Measurements from ENCODE around the gene KLK11. TPM values are rescaled to one million over a fixed set of nuclear protein-coding genes. Genes with fewer than 3 reads are reported as not detected.

The KLK11 gene
- total RNA-seq, 2 experiments from 2014 or later, result not detected

DNA sequence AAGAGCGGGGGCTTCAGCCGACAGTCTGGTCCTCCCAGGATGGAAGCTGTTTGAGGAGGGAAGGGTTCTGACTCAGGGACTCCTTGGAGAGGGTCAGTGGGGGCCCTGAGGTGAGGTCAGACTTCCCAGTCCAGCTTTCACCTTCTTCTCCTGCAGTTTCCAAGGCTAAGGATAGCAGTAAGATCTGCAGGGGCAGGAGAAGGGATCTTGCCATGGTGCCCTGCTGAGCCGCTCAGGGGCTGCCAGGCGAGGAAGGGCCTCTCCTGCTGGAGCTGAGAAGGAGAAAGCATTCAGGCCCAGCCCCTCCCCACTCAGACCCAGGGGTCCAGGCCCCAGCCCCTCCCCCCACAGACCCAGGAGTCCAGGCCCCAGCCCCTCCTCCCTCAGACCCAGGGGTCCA, 44.2 kb downstream of the KLK11 start:
- POLR2A ChIA-PET, result no interaction called here
- peaks cover 38% of the 10 kb centered on the region for H3K27me3 Mint-ChIP-seq

DNA sequence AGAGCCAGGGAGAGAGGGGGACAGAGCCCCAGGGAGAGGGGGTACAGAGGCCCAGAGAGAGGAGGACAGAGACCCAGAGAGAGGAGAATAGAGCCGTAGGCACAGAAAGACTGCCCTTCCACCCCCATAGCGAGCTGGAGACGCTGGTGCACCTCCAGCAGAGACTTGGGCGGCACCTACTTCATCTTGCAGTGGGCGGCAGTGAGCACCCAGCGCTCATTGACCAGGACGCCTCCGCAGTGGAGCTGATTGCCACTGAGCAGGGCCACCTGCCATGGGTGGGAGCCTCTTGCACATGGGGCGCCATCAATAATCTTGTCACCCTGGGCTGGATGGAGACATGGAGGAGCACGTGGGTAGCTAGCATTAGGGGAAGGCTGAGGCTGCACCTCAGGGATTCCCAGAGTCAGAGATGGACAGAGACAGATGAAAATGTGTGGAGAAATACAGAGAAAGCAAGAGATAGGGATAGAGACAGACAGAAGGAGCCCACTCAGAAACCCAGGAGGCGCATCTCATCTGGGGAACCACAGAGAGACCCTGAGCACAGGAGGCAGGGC, 44.7 kb downstream of the KLK11 start:
- no peaks in the 10 kb centered on the region for H3K4me1 Mint-ChIP-seq
- no peak overlapping the region for H3K4me3 Mint-ChIP-seq
- DNase-seq, result no peak
- H3K27ac Mint-ChIP-seq, result no peak overlapping the region
- no peak for ATAC-seq (ENCODE audit: low read depth)
- POLR2A ChIA-PET, result no interaction called here
- no peaks in the 10 kb centered on the region for H3K9me3 Mint-ChIP-seq
- peaks cover 38% of the 10 kb centered on the region for H3K27me3 Mint-ChIP-seq
- H3K36me3 Mint-ChIP-seq, result no peaks in the 10 kb centered on the region

More for the DNA sequence above, 44.2 kb downstream of the KLK11 start:
- Mint-ChIP-seq H3K4me3 (no peak overlapping the region), H3K27ac (no peak overlapping the region), H3K4me1 (no peaks in the 10 kb centered on the region), H3K36me3 (no peaks in the 10 kb centered on the region), H3K9me3 (no peaks in the 10 kb centered on the region)
- DNase-seq (no peak), ATAC-seq (ENCODE audit: low read depth) (no peak)

DNA sequence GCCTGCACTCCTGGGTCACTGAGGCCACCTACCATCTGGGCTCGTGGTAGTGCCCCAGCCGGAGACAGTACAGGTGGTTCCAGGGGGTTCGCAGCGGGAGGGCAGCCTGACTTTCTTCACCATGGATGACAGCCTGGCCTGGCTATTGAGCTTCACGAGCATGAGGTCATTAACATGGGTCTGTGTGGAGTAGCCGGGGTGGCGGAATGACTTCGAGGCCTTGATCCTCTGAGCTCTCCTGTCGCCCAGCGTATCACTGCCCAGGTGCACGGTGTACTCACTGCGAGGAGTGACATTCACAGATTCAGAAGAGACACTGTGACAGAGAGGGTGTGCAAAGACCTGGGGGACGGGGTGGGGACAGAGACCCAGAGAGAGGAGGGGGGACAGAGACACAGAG, 46.2 kb downstream of the KLK11 start:
- POLR2A ChIA-PET, result no interaction called here
- H3K4me1 Mint-ChIP-seq, result no peaks in the 10 kb centered on the region
- no peak overlapping the region for H3K4me3 Mint-ChIP-seq
- DNase-seq, result no peak
- peaks cover 35% of the 10 kb centered on the region for H3K27me3 Mint-ChIP-seq
- no peaks in the 10 kb centered on the region for H3K36me3 Mint-ChIP-seq
- ATAC-seq (ENCODE audit: low read depth), result no peak
- no peaks in the 10 kb centered on the region for H3K9me3 Mint-ChIP-seq
- no peak overlapping the region for H3K27ac Mint-ChIP-seq

DNA sequence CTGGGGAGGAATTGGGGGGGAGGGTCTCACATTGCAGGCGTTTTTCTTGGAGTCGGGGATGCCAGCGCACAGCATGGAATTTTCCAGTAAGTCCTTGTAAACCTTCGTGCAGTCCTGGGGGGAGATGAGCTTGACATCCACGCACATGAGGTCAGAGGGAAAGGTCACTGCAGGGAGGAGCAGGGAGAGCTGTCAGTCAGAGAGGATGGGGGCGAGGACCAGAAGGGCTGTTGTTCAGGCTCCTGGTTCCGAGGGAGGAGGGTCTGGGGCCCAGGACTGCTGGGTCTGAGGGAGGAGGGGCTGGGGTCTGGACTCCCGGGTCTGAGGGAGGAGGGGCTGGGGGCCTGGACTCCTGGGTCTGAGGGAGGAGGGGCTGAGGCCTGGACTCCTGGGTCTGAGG, 46.7 kb downstream of the KLK11 start:
- ATAC-seq (ENCODE audit: low read depth) (no peak), DNase-seq (no peak)
- Mint-ChIP-seq H3K27me3 (peaks cover 31% of the 10 kb centered on the region), H3K4me3 (no peak overlapping the region), H3K27ac (no peak overlapping the region), H3K4me1 (no peaks in the 10 kb centered on the region), H3K9me3 (no peaks in the 10 kb centered on the region), H3K36me3 (no peaks in the 10 kb centered on the region)
- POLR2A ChIA-PET, result no interaction called here

- peaks cover 32% of the 10 kb centered on the region for H3K27me3 Mint-ChIP-seq
- DNase-seq (no peak), ATAC-seq (ENCODE audit: low read depth) (no peak)
- POLR2A ChIA-PET, result no interaction called here
- H3K36me3 Mint-ChIP-seq, result no peaks in the 10 kb centered on the region
- no peak overlapping the region for H3K4me3 Mint-ChIP-seq
- H3K4me1 Mint-ChIP-seq, result no peaks in the 10 kb centered on the region
- H3K9me3 Mint-ChIP-seq, result no peaks in the 10 kb centered on the region
- H3K27ac Mint-ChIP-seq, result no peak overlapping the region
Measured at GRCh38 chr19:50978772-50979390, 47.5 kb downstream of the KLK11 start.

DNA sequence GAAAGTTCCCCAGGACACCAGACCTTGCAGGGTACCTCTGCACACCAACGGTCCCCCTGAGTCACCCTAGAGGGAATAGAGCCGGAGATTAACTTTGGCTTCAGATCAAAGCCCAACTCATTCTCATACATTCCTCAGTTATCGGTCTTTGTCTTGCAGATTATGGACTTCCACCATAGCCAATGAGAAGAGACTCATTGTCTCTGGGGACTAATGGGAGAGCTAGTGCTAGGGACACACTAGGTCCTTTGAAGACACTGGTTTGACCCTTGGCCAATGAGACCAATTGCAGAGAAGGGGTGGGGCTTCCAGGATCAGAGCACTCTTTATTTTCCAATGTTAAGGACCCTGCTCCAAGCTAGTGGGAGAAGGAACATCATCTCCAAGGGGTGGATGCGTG, 48.8 kb downstream of the KLK11 start:
- H3K27me3 Mint-ChIP-seq, result peaks cover 26% of the 10 kb centered on the region
- DNase-seq, result no peak
- no peaks in the 10 kb centered on the region for H3K4me1 Mint-ChIP-seq
- H3K27ac Mint-ChIP-seq, result no peak overlapping the region
- no peak for ATAC-seq (ENCODE audit: low read depth)
- no peaks in the 10 kb centered on the region for H3K36me3 Mint-ChIP-seq
- POLR2A ChIA-PET, result no interaction called here
- no peak overlapping the region for H3K4me3 Mint-ChIP-seq
- no peaks in the 10 kb centered on the region for H3K9me3 Mint-ChIP-seq

GRCh38 chr19:50975766-50976165, 50.6 kb downstream of the KLK11 start:
- Mint-ChIP-seq H3K4me1 (no peaks in the 10 kb centered on the region), H3K27me3 (peaks cover 15% of the 10 kb centered on the region), H3K9me3 (no peaks in the 10 kb centered on the region), H3K36me3 (no peaks in the 10 kb centered on the region), H3K27ac (no peak overlapping the region), H3K4me3 (no peak overlapping the region)
- ATAC-seq (ENCODE audit: low read depth) (no peak), DNase-seq (no peak)
- POLR2A ChIA-PET, result no interaction called here

GRCh38 chr19:50974702-50975556, 51.5 kb downstream of the KLK11 start:
- H3K27ac Mint-ChIP-seq, result no peak overlapping the region
- no peak overlapping the region for H3K4me3 Mint-ChIP-seq
- peaks cover 20% of the 10 kb centered on the region for H3K27me3 Mint-ChIP-seq
- no peaks in the 10 kb centered on the region for H3K36me3 Mint-ChIP-seq
- H3K4me1 Mint-ChIP-seq, result no peaks in the 10 kb centered on the region
- ATAC-seq (ENCODE audit: low read depth), result no peak
- no peak for DNase-seq
- POLR2A ChIA-PET, result no interaction called here
- no peaks in the 10 kb centered on the region for H3K9me3 Mint-ChIP-seq

- Mint-ChIP-seq H3K4me1 (no peaks in the 10 kb centered on the region), H3K4me3 (no peak overlapping the region), H3K36me3 (no peaks in the 10 kb centered on the region), H3K9me3 (no peaks in the 10 kb centered on the region), H3K27me3 (peaks cover 20% of the 10 kb centered on the region), H3K27ac (no peak overlapping the region)
- POLR2A ChIA-PET, result no interaction called here
- DNase-seq (no peak), ATAC-seq (ENCODE audit: low read depth) (no peak)
Measured at GRCh38 chr19:50972795-50973376, 53.5 kb downstream of the KLK11 start.

Other genes with a start within 250 kb of the KLK11 start
- gene ACP4, start 236.2 kb downstream of the KLK11 start, total RNA-seq, result not detected
- 1 to 10 TPM; 1.4 to 2.7 TPM for gene KLK1, start 202.8 kb downstream of the KLK11 start, total RNA-seq
- not detected for gene KLK15, start 193.0 kb downstream of the KLK11 start, total RNA-seq
- gene KLK3, start 171.7 kb downstream of the KLK11 start, total RNA-seq, result not detected
- under 1 TPM in 1 of 2 experiments, not detected in 1; 0.44 TPM for gene KLK2, start 153.2 kb downstream of the KLK11 start, total RNA-seq
- not detected for gene KLK4, start 115.2 kb downstream of the KLK11 start, total RNA-seq
- not detected for gene KLK5, start 73.6 kb downstream of the KLK11 start, total RNA-seq
- gene KLK6, start 57.0 kb downstream of the KLK11 start, total RNA-seq, result not detected
- not detected for gene KLK7, start 42.7 kb downstream of the KLK11 start, total RNA-seq
- gene KLK8, start 25.0 kb downstream of the KLK11 start, total RNA-seq, result not detected
- not detected for gene KLK10, start 6.9 kb downstream of the KLK11 start, total RNA-seq
- gene KLK12, start 8.4 kb upstream of the KLK11 start, total RNA-seq, result not detected
- not detected for gene KLK13, start 38.5 kb upstream of the KLK11 start, total RNA-seq
- under 1 TPM; 0.72 to 0.91 TPM for gene KLK14, start 56.3 kb upstream of the KLK11 start, total RNA-seq
- gene CTU1, start 81.8 kb upstream of the KLK11 start, total RNA-seq, result 10 to 100 TPM in 1 of 2 experiments, 1 to 10 TPM in 1; 9.4 to 10.1 TPM
- gene SIGLEC9, start 98.3 kb upstream of the KLK11 start, total RNA-seq, result 1 to 10 TPM; 1.3 to 2.0 TPM
- under 1 TPM; 0.33 to 0.40 TPM for gene SIGLEC7, start 115.7 kb upstream of the KLK11 start, total RNA-seq
- gene CD33, start 198.5 kb upstream of the KLK11 start, total RNA-seq, result 10 to 100 TPM in 1 of 2 experiments, 1 to 10 TPM in 1; 7.7 to 10.6 TPM
- gene SIGLECL1, start 224.5 kb upstream of the KLK11 start, total RNA-seq, result not detected

Data from activated naive CD8-positive, alpha-beta T cell treated with anti-CD3 and anti-CD28 coated beads, Interleukin-2, amount 10 ng/mL, durations not matched to agents 7 days and 5 days (primary cell).